ENCODE measurements around the gene EFCAB6.

DNA sequence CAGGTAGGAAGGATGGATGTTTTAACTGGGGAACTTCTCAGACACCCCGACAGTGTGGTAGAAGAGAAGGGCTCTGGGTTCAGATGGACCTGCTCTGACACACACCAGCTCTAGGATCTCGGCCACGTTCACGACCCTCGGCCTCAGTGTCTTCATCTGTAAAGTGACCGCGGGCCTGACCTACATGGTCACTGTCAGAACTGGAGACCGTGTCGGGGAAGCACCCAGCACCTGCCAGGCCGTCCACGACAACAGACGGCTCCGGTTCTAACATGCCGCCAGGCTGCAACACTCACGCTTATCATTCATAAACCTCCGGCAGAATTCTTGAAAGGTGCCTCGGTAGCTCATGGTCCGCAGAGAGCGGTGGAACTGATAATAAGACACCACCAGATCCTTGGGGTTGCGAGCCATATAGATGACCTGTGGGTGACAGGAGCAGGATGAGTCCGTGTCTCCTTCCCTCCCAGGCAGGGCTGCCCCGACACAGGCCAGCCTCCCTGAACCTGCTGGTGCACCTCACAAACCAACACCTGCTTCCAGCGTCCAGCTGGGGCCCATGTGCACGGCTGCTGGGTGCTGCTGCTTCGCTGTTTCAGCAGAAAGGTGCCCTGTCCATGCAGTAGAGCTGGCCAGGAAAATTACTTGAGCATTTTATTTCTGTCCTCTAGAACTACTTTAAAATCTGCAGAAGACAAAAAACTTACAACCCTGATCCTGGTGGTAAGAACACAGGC lies 26.6 kb upstream of the EFCAB6 start:
- TF ChIP-seq, protein P1, sequence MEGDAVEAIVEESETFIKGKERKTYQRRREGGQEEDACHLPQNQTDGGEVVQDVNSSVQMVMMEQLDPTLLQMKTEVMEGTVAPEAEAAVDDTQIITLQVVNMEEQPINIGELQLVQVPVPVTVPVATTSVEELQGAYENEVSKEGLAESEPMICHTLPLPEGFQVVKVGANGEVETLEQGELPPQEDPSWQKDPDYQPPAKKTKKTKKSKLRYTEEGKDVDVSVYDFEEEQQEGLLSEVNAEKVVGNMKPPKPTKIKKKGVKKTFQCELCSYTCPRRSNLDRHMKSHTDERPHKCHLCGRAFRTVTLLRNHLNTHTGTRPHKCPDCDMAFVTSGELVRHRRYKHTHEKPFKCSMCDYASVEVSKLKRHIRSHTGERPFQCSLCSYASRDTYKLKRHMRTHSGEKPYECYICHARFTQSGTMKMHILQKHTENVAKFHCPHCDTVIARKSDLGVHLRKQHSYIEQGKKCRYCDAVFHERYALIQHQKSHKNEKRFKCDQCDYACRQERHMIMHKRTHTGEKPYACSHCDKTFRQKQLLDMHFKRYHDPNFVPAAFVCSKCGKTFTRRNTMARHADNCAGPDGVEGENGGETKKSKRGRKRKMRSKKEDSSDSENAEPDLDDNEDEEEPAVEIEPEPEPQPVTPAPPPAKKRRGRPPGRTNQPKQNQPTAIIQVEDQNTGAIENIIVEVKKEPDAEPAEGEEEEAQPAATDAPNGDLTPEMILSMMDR (IDR thresholded peaks at IDR 0.05): no peak
- TF ChIP-seq POLR2AphosphoS5 (IDR thresholded peaks at IDR 0.05) (no peak), POLR2A (IDR thresholded peaks at IDR 0.05) (no peak), EP300 (IDR thresholded peaks at IDR 0.05) (no peak)

All from gastroesophageal sphincter (tissue), 3 donors.